OCI-LY7 (cell line): ENCODE data around the gene RAP1B. TPM values are rescaled to one million over a fixed set of nuclear protein-coding genes. Genes with fewer than 3 reads are reported as not detected.
"Not testable (repeated sequence)": the region's sequence is repeated elsewhere in the genome, so short reads cannot be mapped to it uniquely, and the experiment has no call there.

ENCODE experiments used
- BruUV-seq: library from RNA; stranded (reverse); fragments of 400-500 nt; replicated peaks from 2 replicates; lab custom pipeline; 2021; lab: Mats Ljungman, UMichigan
- CTCF ChIA-PET: fragments of 300-600 bp; sonication (Branson Sonifier 250); formaldehyde crosslinking; loops from one replicate; lab custom pipeline; 2022; ENCODE audit warnings: antibody characterized with exemption; ENCODE audit not compliant: unreplicated experiment; lab: Charles Lee
- POLR2A ChIA-PET: fragments of 300-600 bp; sonication (Branson Sonifier 250); formaldehyde crosslinking; loops from one replicate; lab custom pipeline; 2022; ENCODE audit warnings: antibody characterized with exemption; lab: Charles Lee
- DNase-seq: peaks from one replicate; pipeline ENCODE4 v3.0.0-alpha.2; 2015; ENCODE audit warnings: low spot score
- H2AFZ ChIP-seq: fragments of 200-600 bp; sonication (generic), shearing (Covaris generic); 2 replicates; pipeline ENCODE4 v1.6.1; 2014; ENCODE audit warnings: mild to moderate bottlenecking, antibody characterized with exemption, low read length, moderate library complexity
- H3K27ac ChIP-seq: fragments of 200-600 bp; sonication (generic); 2 replicates; pipeline ENCODE4 v1.5.1; 2014; ENCODE audit warnings: mixed run types, low read depth, mild to moderate bottlenecking, moderate library complexity, low read length, inconsistent platforms; ENCODE audit not compliant: poor library complexity, severe bottlenecking
- H3K36me3 ChIP-seq: fragments of 200-600 bp; sonication (generic); 2 replicates; pipeline ENCODE4 v1.6.1; 2014; ENCODE audit warnings: mild to moderate bottlenecking, antibody characterized with exemption, low read length, moderate library complexity, mixed read lengths; ENCODE audit not compliant: insufficient read depth
- H3K4me1 ChIP-seq: fragments of 200-600 bp; sonication (generic); 2 replicates; pipeline ENCODE4 v1.5.1; 2014; ENCODE audit warnings: mild to moderate bottlenecking, low read length; ENCODE audit not compliant: insufficient read depth, poor library complexity, severe bottlenecking
- H3K4me2 ChIP-seq: fragments of 200-600 bp; sonication (generic); 2 replicates; pipeline ENCODE4 v1.6.1; 2014; ENCODE audit warnings: mild to moderate bottlenecking, low read length
- H3K4me3 ChIP-seq: fragments of 200-600 bp; sonication (generic); 2 replicates; pipeline ENCODE4 v1.5.1; 2014; ENCODE audit warnings: mild to moderate bottlenecking, low read depth, low read length; ENCODE audit not compliant: poor library complexity, severe bottlenecking
- H3K79me2 ChIP-seq: fragments of 200-600 bp; sonication (generic); 2 replicates; pipeline ENCODE4 v1.6.1; 2016; ENCODE audit warnings: low read depth, mild to moderate bottlenecking, low read length, moderate library complexity, mixed read lengths; ENCODE audit not compliant: insufficient read depth
- H3K9me2 ChIP-seq: fragments of 200-600 bp; sonication (generic); 2 replicates; pipeline ENCODE4 v1.6.1; 2016; ENCODE audit warnings: mild to moderate bottlenecking, low read length, mixed read lengths; ENCODE audit not compliant: insufficient read depth
- H3K9me3 ChIP-seq: fragments of 200-600 bp; sonication (generic); 2 replicates; pipeline ENCODE4 v1.6.1; 2014; ENCODE audit warnings: mild to moderate bottlenecking, mixed run types, low read length, mixed read lengths
- H4K20me1 ChIP-seq: fragments of 200-600 bp; sonication (generic); 2 replicates; pipeline ENCODE4 v1.6.1; 2014; ENCODE audit warnings: mild to moderate bottlenecking, antibody characterized with exemption, low read length, moderate library complexity, mixed read lengths; ENCODE audit not compliant: insufficient read depth
- EZH2phosphoT487 ChIP-seq: fragments of 200-600 bp; sonication (generic); IDR thresholded peaks from 2 replicates; pipeline ENCODE4 v1.6.1; 2018; ENCODE audit warnings: low read depth, borderline replicate concordance, mild to moderate bottlenecking, mixed run types, antibody characterized with exemption, low read length, moderate library complexity, mixed read lengths
- intact Hi-C: fragments of 100-400 bp; cut with micrococcal nuclease; formaldehyde crosslinking; loops from one replicate; pipeline ENCODE4 v1.10.0; 2022; ENCODE audit not compliant: unreplicated experiment
- total RNA-seq, 2 experiments: library from RNA; depleted of rRNA in 1 of 2; stranded (reverse); fragments of >200 nt in 1 of 2; shearing (Covaris generic) in 1 of 2; gene quantifications; 2 replicates each; pipeline ENCODE4 v1.2.3, GENCODE V29; 2014 to 2022
- TF ChIP-seq, protein P1 (sequence below): fragments of 200-600 bp; sonication (generic); conservative IDR thresholded peaks from 2 replicates; pipeline ENCODE4 v1.5.1; 2014; ENCODE audit warnings: mild to moderate bottlenecking, antibody characterized with exemption, low read length, moderate library complexity, mixed read lengths

The RAP1B gene
- total RNA-seq, 2 experiments from 2014 or later, result 100 to 166 TPM

DNA sequence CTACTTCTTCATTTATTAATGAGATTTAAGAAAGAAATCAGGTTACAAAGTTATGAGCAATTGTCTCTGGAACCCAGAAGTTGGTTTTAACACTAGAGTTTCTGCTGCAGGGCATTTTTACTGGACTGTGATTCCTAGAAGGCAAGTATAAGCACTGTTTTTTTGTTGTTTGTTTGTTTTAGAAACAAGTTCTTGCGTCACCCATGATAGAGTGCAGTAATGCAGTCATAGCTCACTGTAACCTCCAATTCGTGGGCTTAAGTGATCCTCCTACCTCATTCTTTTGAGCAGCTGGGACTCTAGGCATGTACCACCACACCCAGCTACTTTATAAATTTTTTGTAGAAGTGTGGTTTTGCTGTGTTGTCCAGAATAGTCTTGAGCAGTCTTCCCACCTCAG, 25.6 kb downstream of the RAP1B start:
- H2AFZ ChIP-seq, result no peak overlapping the region
- H3K79me2 ChIP-seq, result peaks cover 100% of the 10 kb centered on the region
- H3K4me2 ChIP-seq, result peak overlapping the region; percentile 67
- peaks cover 49% of the 10 kb centered on the region for H3K36me3 ChIP-seq
- peaks cover 100% of the 10 kb centered on the region for H3K4me1 ChIP-seq
- intact Hi-C loops, result no loop called here
- no peaks in the 10 kb centered on the region; the same call in 1 of the 2 replicates for H3K9me3 ChIP-seq
- H3K9me2 ChIP-seq, result no peaks in the 10 kb centered on the region
- peaks cover 25% of the 10 kb centered on the region for H4K20me1 ChIP-seq
- no TSS peak for BruUV-seq
- no peak for DNase-seq
- H3K27ac ChIP-seq, result peak overlapping the region; percentile 62
- CTCF ChIA-PET, result no interaction called here
- TF ChIP-seq EZH2phosphoT487, result no peak
- TF ChIP-seq, protein P1, sequence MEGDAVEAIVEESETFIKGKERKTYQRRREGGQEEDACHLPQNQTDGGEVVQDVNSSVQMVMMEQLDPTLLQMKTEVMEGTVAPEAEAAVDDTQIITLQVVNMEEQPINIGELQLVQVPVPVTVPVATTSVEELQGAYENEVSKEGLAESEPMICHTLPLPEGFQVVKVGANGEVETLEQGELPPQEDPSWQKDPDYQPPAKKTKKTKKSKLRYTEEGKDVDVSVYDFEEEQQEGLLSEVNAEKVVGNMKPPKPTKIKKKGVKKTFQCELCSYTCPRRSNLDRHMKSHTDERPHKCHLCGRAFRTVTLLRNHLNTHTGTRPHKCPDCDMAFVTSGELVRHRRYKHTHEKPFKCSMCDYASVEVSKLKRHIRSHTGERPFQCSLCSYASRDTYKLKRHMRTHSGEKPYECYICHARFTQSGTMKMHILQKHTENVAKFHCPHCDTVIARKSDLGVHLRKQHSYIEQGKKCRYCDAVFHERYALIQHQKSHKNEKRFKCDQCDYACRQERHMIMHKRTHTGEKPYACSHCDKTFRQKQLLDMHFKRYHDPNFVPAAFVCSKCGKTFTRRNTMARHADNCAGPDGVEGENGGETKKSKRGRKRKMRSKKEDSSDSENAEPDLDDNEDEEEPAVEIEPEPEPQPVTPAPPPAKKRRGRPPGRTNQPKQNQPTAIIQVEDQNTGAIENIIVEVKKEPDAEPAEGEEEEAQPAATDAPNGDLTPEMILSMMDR, result no peak
- POLR2A ChIA-PET, result interaction anchor here (0.5 to 2.1 kb wide), 10 partner anchors 12 to 1947 kb away, joined by 3 to 6 read pairs (median 4); partner anchors contain the start of gene RAP1B
- H3K4me3 ChIP-seq, result no peak overlapping the region

- Histone ChIP-seq H3K4me1 (peaks cover 94% of the 10 kb centered on the region), H3K4me3 (peak overlapping the region; percentile 38), H3K36me3 (peaks cover 51% of the 10 kb centered on the region), H3K27ac (peak overlapping the region; percentile 62), H3K79me2 (peaks cover 100% of the 10 kb centered on the region), H4K20me1 (peaks cover 16% of the 10 kb centered on the region), H3K4me2 (peak overlapping the region; percentile 67)
- DNase-seq, intact Hi-C loops, CTCF ChIA-PET, BruUV-seq, H3K9me2 ChIP-seq, H3K9me3 ChIP-seq, H2AFZ ChIP-seq: not testable (repeated sequence)
- POLR2A ChIA-PET, result interaction anchor here (0.6 to 2.1 kb wide), 8 partner anchors 15 to 626 kb away, joined by 3 to 6 read pairs (median 4); no protein-coding TSS in a partner anchor
These were observed 26.7 kb downstream of the RAP1B start for GRCh38 chr12:68637439-68637838.

- H3K4me1 ChIP-seq, result peaks cover 87% of the 10 kb centered on the region
- DNase-seq, result peak; percentile 56
- TF ChIP-seq EZH2phosphoT487, result no peak
- TF ChIP-seq, protein P1, result no peak
- H3K9me2 ChIP-seq, result no peaks in the 10 kb centered on the region
- ChIA-PET POLR2A (interaction anchor here (0.6 to 2.3 kb wide), 7 partner anchors 9 to 394 kb away, joined by 3 to 9 read pairs (median 5); no protein-coding TSS in a partner anchor), CTCF (no interaction called here)
- peak overlapping the region; percentile 38 for H3K4me3 ChIP-seq
- H4K20me1 ChIP-seq, result peaks cover 10% of the 10 kb centered on the region
- peaks cover 51% of the 10 kb centered on the region for H3K36me3 ChIP-seq
- H3K4me2 ChIP-seq, result peak overlapping the region; percentile 67
- H2AFZ ChIP-seq, result no peak overlapping the region
- H3K9me3 ChIP-seq, result no peaks in the 10 kb centered on the region; the same call in 1 of the 2 replicates
- H3K27ac ChIP-seq, result peak overlapping the region; percentile 62
- BruUV-seq, result no TSS peak
- peaks cover 100% of the 10 kb centered on the region for H3K79me2 ChIP-seq
- intact Hi-C loops, result no loop called here
These were observed 27.5 kb downstream of the RAP1B start for GRCh38 chr12:68638171-68638570.
